Left cardiac atrium (tissue), 4 donors: Measurements from ENCODE around the gene PLCL1. TPM values are rescaled to one million over a fixed set of nuclear protein-coding genes. Genes with fewer than 3 reads are reported as not detected.

Experiments
- ATAC-seq, 2 donors: fragments of 200-7000 bp; cut with Tn5 transposase; one replicate each; pipeline ENCODE4 v1.9.1; 2020; ENCODE audit warnings: mild to moderate bottlenecking in 2 of 2, moderate library complexity in 2 of 2
- DNase-seq: peaks from one replicate; pipeline ENCODE4 v3.0.0-alpha.2; 2020
- intact Hi-C, 2 donors: fragments of 100-400 bp; cut with DNase I; formaldehyde crosslinking; loops; one replicate each; pipeline versions ENCODE4 v1.14.1 to v1.15.1; 2022 to 2023
- total RNA-seq, 2 donors: library from RNA; stranded (reverse); fragmentation: NEBNext Ultra II Directional; extraction: Animal tissue kit (Norgen Biotek cat#: 25700); gene quantifications; one replicate each; pipeline ENCODE4 v1.2.1, GENCODE V29; 2021
- donor health status: DM: no; HTN: yes; CAD: no.
- donor health status: DM: no; HTN: yes; CAD: no; lungs with severe emphysema.
- donor health status: DM: yes; HTN: yes; CAD: no.
- donor health status: Dilated cardiomyopathy.

Gene PLCL1
- total RNA-seq, 2 donors from 2014 or later = 17.7 to 19.1 TPM

DNA sequence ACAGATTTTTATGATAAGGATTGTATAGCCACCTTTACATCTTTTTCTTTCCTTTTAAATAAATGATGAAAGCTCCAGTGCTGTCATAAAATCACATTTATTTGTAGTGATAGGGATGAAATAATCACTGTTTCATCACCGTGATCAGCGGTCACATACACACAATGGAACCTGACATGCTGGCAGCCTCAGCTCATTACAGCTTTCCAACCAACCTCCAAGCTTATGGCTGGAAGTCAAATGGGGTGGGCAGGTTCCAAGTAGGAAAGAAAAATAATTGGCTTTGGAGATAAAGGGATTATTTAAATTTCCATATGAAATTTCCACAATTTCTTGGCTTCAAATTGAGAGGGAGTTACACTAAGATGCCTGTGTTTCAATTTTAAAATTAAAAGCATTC is 251.3 kb downstream of the PLCL1 start:
- DNase-seq = no peak
- no peak for ATAC-seq
- intact Hi-C loops = loop anchor here in 1 of 2 donors (5.0 kb wide), 1 partner anchor 238 kb away; no protein-coding TSS in a partner anchor

DNA sequence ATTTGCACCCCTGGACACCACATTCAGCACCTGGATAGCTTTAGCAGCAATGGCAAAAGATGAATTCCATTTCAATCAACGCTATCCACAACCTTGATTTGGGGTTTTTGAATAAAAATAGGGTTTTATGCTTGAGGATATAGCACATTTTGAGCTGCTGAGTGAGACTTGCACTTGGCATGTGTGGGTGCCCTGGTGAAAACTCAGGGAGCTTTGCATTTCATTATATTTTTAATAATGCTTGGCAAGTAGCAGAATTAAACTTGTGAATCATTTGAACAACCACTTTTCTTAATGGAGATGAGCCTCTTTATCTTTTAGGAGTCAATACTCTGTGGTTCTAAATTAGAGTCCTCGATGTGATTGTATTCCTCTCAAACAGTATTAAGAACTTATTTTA is 252.4 kb downstream of the PLCL1 start:
- no peak for DNase-seq
- intact Hi-C loops = loop anchor here in 1 of 2 donors (5.0 kb wide), 1 partner anchor 240 kb away; no protein-coding TSS in a partner anchor
- no peak for ATAC-seq

GRCh38 chr2:198059800-198060199 is 255.4 kb downstream of the PLCL1 start:
- ATAC-seq (no peak), DNase-seq (no peak)
- intact Hi-C loops = loop anchor here in 1 of 2 donors (5.0 kb wide), 1 partner anchor 242 kb away; no protein-coding TSS in a partner anchor

DNA sequence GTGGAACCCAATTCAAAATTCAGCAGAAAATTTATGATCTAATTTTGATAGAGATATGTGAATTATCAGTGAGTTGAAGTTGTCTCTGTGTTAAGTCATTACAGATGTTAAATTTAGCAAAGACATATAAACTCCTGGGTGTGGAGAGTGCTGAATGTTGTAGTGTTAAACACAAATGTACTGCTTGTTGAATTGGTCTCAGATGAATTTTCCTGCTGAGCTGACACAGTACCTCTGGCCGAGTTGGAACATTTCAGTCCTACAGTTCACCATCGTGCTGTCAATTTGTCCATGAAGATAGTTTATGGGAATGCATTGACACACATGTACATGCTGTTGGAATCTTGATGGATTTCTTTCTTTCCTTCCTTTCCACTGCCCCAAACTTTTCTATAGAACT is 255.9 kb downstream of the PLCL1 start:
- ATAC-seq (no peak), DNase-seq (no peak)

GRCh38 chr2:198062826-198063225 is 258.4 kb downstream of the PLCL1 start:
- ATAC-seq (no peak), DNase-seq (no peak)
- intact Hi-C loops = no loop called here

More for the DNA sequence above, 255.9 kb downstream of the PLCL1 start:
- intact Hi-C loops = no loop called here

DNA sequence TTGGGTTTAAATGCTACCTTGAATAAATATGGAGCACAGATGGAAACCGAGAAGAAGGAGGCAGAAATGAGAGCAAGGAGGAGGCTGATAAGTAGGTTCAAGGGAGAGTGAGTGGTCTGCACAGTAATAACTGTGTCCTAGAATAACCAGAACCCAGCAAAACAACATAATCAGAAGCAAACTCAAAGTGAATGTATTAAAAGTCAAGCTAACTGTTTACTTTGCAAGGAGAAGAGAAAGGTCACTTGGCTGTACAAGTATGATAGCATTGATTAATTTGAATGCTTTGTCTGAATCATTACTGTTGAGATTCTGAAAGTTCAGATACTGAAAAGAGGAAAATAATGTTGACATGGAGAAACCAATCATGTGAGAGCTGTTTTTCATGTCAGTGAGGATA is 258.8 kb downstream of the PLCL1 start:
- DNase-seq (no peak), ATAC-seq (no peak)
- intact Hi-C loops = no loop called here

DNA sequence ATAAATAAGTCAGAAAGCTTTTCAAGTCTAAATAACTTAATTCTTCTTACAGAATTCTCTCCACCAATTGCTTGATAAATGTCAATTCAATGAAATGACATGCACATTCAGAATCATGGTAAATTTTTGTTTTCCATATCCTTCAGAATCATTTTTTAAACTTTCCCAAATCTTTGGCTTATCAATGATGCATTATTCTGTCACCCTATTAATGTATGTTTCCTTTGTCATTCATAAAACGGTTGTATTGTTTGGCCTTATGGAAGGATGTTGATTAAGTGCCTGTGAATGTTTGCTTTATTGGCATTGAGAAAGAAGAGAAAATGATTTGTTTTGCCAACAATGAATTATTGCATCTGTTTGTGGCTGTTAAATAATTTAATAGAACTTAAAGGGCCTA is 260.9 kb downstream of the PLCL1 start:
- intact Hi-C loops = no loop called here
- DNase-seq (no peak), ATAC-seq (no peak)

- DNase-seq = no peak
- intact Hi-C loops = no loop called here
- ATAC-seq = no peak
These were observed 262.2 kb downstream of the PLCL1 start for GRCh38 chr2:198066597-198066996.

DNA sequence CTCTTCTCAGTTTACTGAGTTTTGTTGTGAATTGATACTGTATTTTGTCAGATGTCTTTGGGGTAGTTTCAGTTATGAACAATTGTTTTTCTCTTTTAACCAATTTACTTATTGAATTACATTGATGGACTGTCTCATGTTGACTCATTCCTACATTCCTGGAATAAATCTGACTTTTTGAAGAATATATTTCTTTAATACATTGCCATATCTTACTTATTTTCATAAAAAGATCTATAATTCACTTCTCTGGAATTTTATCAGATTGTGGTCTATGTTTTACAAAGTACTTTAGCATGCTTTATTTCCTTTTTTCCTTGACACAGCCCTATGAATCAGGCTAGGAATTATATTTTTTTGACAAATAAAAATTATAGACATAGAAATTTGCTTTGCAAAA is 268.3 kb downstream of the PLCL1 start:
- ATAC-seq (no peak), DNase-seq (no peak)
- intact Hi-C loops = no loop called here

DNA sequence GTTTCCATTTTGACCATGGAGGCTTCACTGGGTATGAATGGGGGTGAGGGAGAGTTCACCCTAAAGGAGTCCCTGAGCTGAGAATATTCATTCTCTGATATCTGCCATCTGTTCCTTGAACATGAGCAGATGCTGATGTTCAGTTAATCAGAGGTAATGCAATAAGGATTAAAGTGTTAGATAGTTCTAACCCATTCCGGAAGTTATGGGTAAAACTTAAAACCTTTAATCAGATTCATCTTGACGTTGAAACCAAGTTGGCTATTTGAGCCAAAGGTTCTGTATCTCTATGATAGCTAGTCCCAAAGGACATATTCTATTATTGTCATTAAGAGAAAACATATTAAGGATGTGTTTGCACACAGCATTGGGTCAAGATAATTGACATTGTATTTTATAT is 268.9 kb downstream of the PLCL1 start:
- no peak for DNase-seq
- no peak for ATAC-seq
- intact Hi-C loops = no loop called here

- intact Hi-C loops = no loop called here
- no peak for ATAC-seq
- no peak for DNase-seq
These were observed 273.1 kb downstream of the PLCL1 start for GRCh38 chr2:198077477-198077876.

- no peak for ATAC-seq
- intact Hi-C loops = no loop called here
These were observed 276.7 kb downstream of the PLCL1 start for GRCh38 chr2:198080879-198081765.

DNA sequence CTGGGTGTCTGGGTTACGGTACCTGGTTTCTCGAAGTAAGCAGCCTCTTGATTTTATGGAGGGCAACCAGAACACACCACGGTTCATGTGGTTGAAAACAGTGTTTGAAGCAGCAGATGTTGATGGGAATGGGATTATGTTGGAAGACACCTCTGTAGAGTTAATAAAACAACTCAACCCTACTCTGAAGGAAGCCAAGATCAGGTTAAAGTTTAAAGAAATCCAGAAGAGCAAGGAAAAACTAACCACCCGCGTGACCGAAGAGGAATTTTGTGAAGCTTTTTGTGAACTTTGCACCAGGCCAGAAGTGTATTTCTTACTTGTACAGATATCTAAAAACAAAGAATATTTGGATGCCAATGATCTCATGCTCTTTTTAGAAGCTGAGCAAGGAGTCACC is 279.8 kb downstream of the PLCL1 start:
- intact Hi-C loops = no loop called here
- ATAC-seq (no peak), DNase-seq (no peak)

More at GRCh38 chr2:198080879-198081765, 276.7 kb downstream of the PLCL1 start:
- DNase-seq = no peak

DNA sequence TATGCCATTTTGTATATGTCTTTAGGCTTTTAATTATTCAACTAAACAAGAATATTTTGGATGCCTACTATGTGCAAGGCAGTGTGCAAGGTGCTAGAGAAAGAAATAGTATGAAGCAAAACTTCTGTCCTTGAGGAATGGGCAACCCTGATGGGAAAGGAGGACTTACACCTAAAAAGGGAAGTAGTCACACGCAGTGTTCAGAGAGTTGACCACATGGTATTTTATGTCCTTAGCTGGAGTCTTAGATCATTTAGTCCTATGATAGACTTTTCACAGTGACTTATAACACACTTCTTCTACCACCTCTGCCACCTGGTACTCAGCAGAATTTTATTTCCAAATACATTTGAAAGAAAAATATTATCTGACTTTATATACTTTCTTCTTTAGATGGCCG is 291.6 kb downstream of the PLCL1 start:
- DNase-seq (no peak), ATAC-seq (no peak)
- intact Hi-C loops = no loop called here

- intact Hi-C loops = no loop called here
- DNase-seq (no peak), ATAC-seq (no peak)
These were observed 292.6 kb downstream of the PLCL1 start for GRCh38 chr2:198096965-198097364.

GRCh38 chr2:198097630-198098029 is 293.2 kb downstream of the PLCL1 start:
- intact Hi-C loops = no loop called here
- ATAC-seq (no peak), DNase-seq (no peak)

- DNase-seq (no peak), ATAC-seq (no peak)
- intact Hi-C loops = no loop called here
These were observed 294.0 kb downstream of the PLCL1 start for GRCh38 chr2:198098386-198098785.

DNA sequence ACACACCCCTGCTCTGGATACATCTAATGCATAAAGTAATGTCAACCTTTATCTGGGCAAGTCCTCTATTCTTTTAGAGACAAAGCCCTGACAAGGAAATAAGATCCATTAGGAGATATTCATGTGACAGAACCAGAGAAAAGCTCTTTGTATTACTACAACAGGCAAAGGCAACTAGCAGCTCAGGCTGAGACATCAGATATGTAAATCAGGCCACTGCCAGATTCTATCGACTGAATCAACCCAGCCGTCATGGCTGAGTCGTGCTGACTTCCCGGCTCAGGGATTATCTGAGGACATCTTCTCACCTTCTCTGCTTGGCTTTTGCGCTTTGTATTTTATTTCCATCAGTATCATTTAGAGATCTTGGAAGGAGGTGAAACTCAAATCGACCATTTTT is 294.5 kb downstream of the PLCL1 start:
- ATAC-seq = no peak
- intact Hi-C loops = no loop called here
- DNase-seq = no peak

DNA sequence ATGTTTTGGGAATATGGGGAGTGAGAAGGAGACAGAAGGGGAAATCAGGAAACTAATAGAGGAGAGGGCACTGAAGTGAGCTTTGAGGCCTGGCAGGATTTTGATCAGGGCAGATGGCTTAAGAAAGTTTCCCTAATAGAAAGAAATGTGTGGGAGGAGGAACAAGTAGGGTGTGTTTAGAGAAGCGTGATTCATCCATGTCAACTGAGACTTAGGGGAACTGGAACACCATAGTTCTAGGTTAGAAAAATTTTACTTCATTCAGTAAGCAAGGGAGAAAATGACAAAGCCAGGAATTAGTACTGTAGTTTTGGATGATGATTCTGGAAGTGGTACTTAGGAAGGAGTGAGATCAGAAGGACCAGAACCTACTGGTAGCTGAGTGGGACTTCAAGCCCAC is 296.0 kb downstream of the PLCL1 start:
- intact Hi-C loops = no loop called here
- ATAC-seq (peak in 1 of 2 donors; percentile 82), DNase-seq (no peak)

GRCh38 chr2:198101688-198102087 is 297.3 kb downstream of the PLCL1 start:
- peak; percentile 34 to 45 for ATAC-seq
- DNase-seq = no peak
- intact Hi-C loops = no loop called here

DNA sequence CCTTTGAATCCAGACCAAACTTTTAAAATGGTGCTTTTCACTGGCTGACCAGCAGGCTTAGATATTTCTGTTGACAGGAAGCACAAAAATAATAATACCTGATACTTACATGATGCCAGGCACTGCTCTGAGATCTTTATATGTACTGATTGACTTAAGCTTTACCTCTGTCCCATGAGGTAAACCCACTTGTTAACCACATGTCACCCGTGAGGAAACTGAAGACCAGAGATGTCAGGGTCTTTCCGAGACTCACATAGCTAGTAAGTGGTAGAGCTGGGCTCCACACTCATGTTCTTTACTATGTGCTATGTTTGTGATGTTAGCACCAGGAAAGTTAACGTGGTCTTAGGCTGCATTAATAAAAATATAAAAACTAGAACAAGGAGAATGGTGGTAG is 297.7 kb downstream of the PLCL1 start:
- DNase-seq = no peak
- no peak for ATAC-seq
- intact Hi-C loops = no loop called here
